HL-60 (cell line): ENCODE results near the gene S1PR5.

Experiments
- POLR2AphosphoS5 ChIP-seq: IDR thresholded peaks from 2 replicates; pipeline ENCODE4 v1.6.1; 2012; ENCODE audit warnings: low read depth
- SPI1 ChIP-seq: IDR thresholded peaks from 2 replicates; pipeline ENCODE4 v1.6.1; 2012; ENCODE audit warnings: low read depth, mild to moderate bottlenecking, borderline replicate concordance
- TF ChIP-seq, protein P1 (sequence below): IDR thresholded peaks from one replicate; pipeline ENCODE4 v1.5.1; 2011; ENCODE audit warnings: low read length, control low read depth, inconsistent platforms; ENCODE audit not compliant: insufficient read depth
- TF ChIP-seq, protein P2 (sequence below): IDR thresholded peaks from 2 replicates; pipeline ENCODE4 v1.6.1; 2012; ENCODE audit warnings: low read depth; ENCODE audit not compliant: insufficient replicate concordance

DNA sequence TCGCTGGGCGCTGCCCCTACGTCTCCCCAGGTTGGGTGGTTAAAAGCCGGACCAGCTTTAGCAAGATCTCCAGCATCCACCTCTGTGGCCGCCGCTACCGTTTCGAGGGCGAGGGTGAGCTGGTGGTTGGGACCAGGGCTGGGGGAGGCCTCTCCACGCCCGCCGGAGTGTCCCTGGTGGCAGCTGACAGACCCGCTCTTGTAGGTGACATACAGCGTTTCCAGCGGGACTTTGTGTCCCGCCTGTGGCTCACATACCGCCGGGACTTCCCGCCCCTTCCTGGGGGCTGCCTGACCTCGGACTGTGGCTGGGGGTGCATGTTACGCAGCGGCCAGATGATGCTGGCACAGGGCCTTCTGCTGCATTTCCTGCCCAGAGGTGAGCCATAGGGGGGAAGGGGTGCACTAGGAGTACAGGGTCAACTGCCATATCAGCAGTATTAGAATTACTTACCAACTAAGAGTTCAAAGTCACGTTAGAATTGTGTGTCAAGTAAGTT lies 27.6 kb upstream of the S1PR5 start:
- TF ChIP-seq, protein P1, sequence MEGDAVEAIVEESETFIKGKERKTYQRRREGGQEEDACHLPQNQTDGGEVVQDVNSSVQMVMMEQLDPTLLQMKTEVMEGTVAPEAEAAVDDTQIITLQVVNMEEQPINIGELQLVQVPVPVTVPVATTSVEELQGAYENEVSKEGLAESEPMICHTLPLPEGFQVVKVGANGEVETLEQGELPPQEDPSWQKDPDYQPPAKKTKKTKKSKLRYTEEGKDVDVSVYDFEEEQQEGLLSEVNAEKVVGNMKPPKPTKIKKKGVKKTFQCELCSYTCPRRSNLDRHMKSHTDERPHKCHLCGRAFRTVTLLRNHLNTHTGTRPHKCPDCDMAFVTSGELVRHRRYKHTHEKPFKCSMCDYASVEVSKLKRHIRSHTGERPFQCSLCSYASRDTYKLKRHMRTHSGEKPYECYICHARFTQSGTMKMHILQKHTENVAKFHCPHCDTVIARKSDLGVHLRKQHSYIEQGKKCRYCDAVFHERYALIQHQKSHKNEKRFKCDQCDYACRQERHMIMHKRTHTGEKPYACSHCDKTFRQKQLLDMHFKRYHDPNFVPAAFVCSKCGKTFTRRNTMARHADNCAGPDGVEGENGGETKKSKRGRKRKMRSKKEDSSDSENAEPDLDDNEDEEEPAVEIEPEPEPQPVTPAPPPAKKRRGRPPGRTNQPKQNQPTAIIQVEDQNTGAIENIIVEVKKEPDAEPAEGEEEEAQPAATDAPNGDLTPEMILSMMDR = no peak
- TF ChIP-seq POLR2AphosphoS5 (no peak), SPI1 (no peak)
- TF ChIP-seq, protein P2, sequence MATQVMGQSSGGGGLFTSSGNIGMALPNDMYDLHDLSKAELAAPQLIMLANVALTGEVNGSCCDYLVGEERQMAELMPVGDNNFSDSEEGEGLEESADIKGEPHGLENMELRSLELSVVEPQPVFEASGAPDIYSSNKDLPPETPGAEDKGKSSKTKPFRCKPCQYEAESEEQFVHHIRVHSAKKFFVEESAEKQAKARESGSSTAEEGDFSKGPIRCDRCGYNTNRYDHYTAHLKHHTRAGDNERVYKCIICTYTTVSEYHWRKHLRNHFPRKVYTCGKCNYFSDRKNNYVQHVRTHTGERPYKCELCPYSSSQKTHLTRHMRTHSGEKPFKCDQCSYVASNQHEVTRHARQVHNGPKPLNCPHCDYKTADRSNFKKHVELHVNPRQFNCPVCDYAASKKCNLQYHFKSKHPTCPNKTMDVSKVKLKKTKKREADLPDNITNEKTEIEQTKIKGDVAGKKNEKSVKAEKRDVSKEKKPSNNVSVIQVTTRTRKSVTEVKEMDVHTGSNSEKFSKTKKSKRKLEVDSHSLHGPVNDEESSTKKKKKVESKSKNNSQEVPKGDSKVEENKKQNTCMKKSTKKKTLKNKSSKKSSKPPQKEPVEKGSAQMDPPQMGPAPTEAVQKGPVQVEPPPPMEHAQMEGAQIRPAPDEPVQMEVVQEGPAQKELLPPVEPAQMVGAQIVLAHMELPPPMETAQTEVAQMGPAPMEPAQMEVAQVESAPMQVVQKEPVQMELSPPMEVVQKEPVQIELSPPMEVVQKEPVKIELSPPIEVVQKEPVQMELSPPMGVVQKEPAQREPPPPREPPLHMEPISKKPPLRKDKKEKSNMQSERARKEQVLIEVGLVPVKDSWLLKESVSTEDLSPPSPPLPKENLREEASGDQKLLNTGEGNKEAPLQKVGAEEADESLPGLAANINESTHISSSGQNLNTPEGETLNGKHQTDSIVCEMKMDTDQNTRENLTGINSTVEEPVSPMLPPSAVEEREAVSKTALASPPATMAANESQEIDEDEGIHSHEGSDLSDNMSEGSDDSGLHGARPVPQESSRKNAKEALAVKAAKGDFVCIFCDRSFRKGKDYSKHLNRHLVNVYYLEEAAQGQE = no peak
